Right lobe of liver (tissue), 6 donors: ENCODE results near the gene MYH9. TPM values are rescaled to one million over a fixed set of nuclear protein-coding genes. Genes with fewer than 3 reads are reported as not detected.
A peak's percentile ranks its signal among the peaks of the same experiment; 100 is the strongest.
"Not testable (repeated sequence)": the region's sequence is repeated elsewhere in the genome, so short reads cannot be mapped to it uniquely, and the experiment has no call there.

Experiments used
- ATAC-seq, 4 donors: fragments of 200-7000 bp; cut with Tn5 transposase; one replicate each; pipeline ENCODE4 v1.9.1; 2020; ENCODE audit warnings: mild to moderate bottlenecking in 4 of 4, moderate library complexity in 4 of 4
- DNase-seq, 3 donors: peaks; one replicate each; pipeline ENCODE4 v3.0.0-alpha.2; 2020
- H3K27ac ChIP-seq, 3 donors: fragments of 200-600 bp; one replicate each; pipeline ENCODE4 v1.8.0; 2022
- H3K27me3 ChIP-seq, 2 donors: fragments of 200-600 bp; one replicate each; pipeline ENCODE4 v1.8.0; 2022
- H3K36me3 ChIP-seq, 4 donors: fragments of 200-600 bp; sonication (generic) in 1 of 4; one replicate each; pipeline versions ENCODE4 v1.5.1 to v1.8.0; 2017 to 2022; ENCODE audit warnings: control low read depth in 1 of 4
- H3K4me1 ChIP-seq, 4 donors: fragments of 200-600 bp; sonication (generic) in 1 of 4; one replicate each; pipeline versions ENCODE4 v1.5.1 to v1.8.0; 2017 to 2022; ENCODE audit warnings: control low read depth in 1 of 4
- H3K4me3 ChIP-seq, 3 donors: fragments of 200-600 bp; one replicate each; pipeline ENCODE4 v1.8.0; 2022
- H3K9me3 ChIP-seq, 4 donors: fragments of 200-600 bp; sonication (generic) in 1 of 4; one replicate each; pipeline versions ENCODE4 v1.5.1 to v1.8.0; 2017 to 2022; ENCODE audit warnings: control low read depth in 1 of 4
- POLR2A ChIP-seq: fragments of 450-650 bp; IDR thresholded peaks from one replicate; pipeline ENCODE4 v1.6.1; 2017; ENCODE audit warnings: antibody characterized with exemption, mild to moderate bottlenecking
- WGBS: methylation state at CpG from one replicate; pipeline ENCODE4 v1.1.6; 2018; ENCODE audit warnings: low coverage, low lambda C conversion rate; ENCODE audit not compliant: insufficient coverage; ENCODE audit errors: missing lambda C conversion rate; 5-methylcytosine and 5-hydroxymethylcytosine counted together
- intact Hi-C, 2 donors: fragments of 100-400 bp; cut with DNase I; formaldehyde crosslinking; loops; one replicate each; pipeline versions ENCODE4 v1.11.2 to v1.14.1; 2022
- total RNA-seq, 6 experiments: library from RNA; depleted of rRNA in 2 of 6; stranded (reverse); fragments of >200 nt in 2 of 6; fragmentation: NEBNext Ultra II Directional in 3 of 6; extraction: Animal tissue kit (Norgen Biotek cat#: 25700) in 3 of 6; gene quantifications; one replicate each; pipeline versions ENCODE4 v1.1.0 to v1.2.4, GENCODE V29; 2016 to 2023
- TF ChIP-seq, protein P1 (sequence below), 4 donors: fragments of 200-600 bp in 3 of 4; fragments of 450-650 bp in 1 of 4; IDR thresholded peaks; one replicate each; pipeline versions ENCODE4 v1.5.1 to v1.8.0; 2016 to 2022; ENCODE audit warnings: antibody characterized with exemption in 4 of 4, mild to moderate bottlenecking in 2 of 4
- donor health status: DM: no; HTN: yes; CAD: no.
- donor health status: DM: no; HTN: no; CAD: no.
- donor health status: DM: no; HTN: no; CAD: no.
- donor health status: DM: no; HTN: yes; CAD: no.
- donor health status: DM: no; HTN: yes; CAD: no.

Gene MYH9
- total RNA-seq, 6 experiments from 2014 or later = 168 to 435 (median 222) TPM

- 77% methylated on average over 5 of the region's 5 CpGs for WGBS
- Histone ChIP-seq H3K27ac (no peak overlapping the region), H3K36me3 (no peaks in the 10 kb centered on the region), H3K4me3 (no peak overlapping the region), H3K27me3 (no peaks in the 10 kb centered on the region), H3K9me3 (no peaks in the 10 kb centered on the region), H3K4me1 (peaks cover 0 to 22% (median 11%) of the 10 kb centered on the region in 4 donors)
- no peak for TF ChIP-seq POLR2A
- intact Hi-C loops = no loop called here
- ATAC-seq (no peak), DNase-seq (no peak)
Observed at GRCh38 chr22:36274531-36274930, 113.2 kb downstream of the MYH9 start.

DNA sequence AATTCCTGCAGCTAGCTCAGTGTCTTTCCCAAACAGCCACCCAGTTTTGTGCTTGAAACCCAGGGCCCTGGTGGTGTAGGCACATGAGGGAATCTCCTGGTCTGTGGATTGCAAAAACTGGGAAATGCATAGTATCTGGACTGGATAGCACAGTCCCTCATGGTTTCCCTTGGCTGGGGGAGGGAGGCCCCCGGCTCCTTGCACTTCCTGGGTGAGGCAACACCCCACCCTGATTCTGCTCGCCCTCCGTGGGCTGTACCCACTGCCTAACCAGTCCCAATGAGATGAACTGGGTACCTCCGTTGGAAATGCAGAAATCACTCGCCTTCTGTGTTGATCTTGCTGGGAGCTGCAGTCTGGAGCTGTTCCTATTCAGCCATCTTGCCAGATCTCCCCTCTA is 115.8 kb downstream of the MYH9 start:
- H3K27ac ChIP-seq, H3K4me3 ChIP-seq, H3K36me3 ChIP-seq, intact Hi-C loops, H3K4me1 ChIP-seq, DNase-seq, ATAC-seq, H3K27me3 ChIP-seq, H3K9me3 ChIP-seq: not testable (repeated sequence)
- 80% methylated on average over 4 of the region's 5 CpGs for WGBS

- H3K27ac ChIP-seq, H3K4me1 ChIP-seq, intact Hi-C loops, H3K36me3 ChIP-seq, H3K9me3 ChIP-seq, H3K4me3 ChIP-seq, ATAC-seq, H3K27me3 ChIP-seq: not testable (repeated sequence)
- no CpG with 5 or more reads among the region's 7 CpGs for whole genome bisulfite sequencing
- DNase-seq = peak in 1 of 3 donors; percentile 23
Observed at GRCh38 chr22:36271231-36271630, 116.5 kb downstream of the MYH9 start.

GRCh38 chr22:36267896-36268485 is 119.8 kb downstream of the MYH9 start:
- H3K4me1 ChIP-seq = peaks cover 0 to 18% (median 3%) of the 10 kb centered on the region in 4 donors
- TF ChIP-seq, protein P1, sequence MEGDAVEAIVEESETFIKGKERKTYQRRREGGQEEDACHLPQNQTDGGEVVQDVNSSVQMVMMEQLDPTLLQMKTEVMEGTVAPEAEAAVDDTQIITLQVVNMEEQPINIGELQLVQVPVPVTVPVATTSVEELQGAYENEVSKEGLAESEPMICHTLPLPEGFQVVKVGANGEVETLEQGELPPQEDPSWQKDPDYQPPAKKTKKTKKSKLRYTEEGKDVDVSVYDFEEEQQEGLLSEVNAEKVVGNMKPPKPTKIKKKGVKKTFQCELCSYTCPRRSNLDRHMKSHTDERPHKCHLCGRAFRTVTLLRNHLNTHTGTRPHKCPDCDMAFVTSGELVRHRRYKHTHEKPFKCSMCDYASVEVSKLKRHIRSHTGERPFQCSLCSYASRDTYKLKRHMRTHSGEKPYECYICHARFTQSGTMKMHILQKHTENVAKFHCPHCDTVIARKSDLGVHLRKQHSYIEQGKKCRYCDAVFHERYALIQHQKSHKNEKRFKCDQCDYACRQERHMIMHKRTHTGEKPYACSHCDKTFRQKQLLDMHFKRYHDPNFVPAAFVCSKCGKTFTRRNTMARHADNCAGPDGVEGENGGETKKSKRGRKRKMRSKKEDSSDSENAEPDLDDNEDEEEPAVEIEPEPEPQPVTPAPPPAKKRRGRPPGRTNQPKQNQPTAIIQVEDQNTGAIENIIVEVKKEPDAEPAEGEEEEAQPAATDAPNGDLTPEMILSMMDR (IDR thresholded peaks at IDR 0.05) = no peak
- TF ChIP-seq POLR2A = no peak
- intact Hi-C loops = no loop called here
- no peak for ATAC-seq
- 94% methylated on average over 3 of the region's 11 CpGs for WGBS
- peak in 1 of 3 donors; percentile 25 for DNase-seq
- H3K36me3 ChIP-seq = peaks cover 0 to 15% (median 8%) of the 10 kb centered on the region in 4 donors
- no peak overlapping the region for H3K27ac ChIP-seq
- H3K4me3 ChIP-seq = no peak overlapping the region
- no peaks in the 10 kb centered on the region for H3K9me3 ChIP-seq
- H3K27me3 ChIP-seq = no peaks in the 10 kb centered on the region

GRCh38 chr22:36267058-36267457 is 120.7 kb downstream of the MYH9 start:
- no peak for ATAC-seq
- Histone ChIP-seq H3K9me3 (no peaks in the 10 kb centered on the region), H3K36me3 (peaks cover 0 to 16% (median 9%) of the 10 kb centered on the region in 4 donors), H3K4me3 (no peak overlapping the region), H3K27ac (no peak overlapping the region), H3K27me3 (no peaks in the 10 kb centered on the region), H3K4me1 (peaks cover 0 to 27% (median 8%) of the 10 kb centered on the region in 4 donors)
- TF ChIP-seq, protein P1 (IDR thresholded peaks at IDR 0.05) = no peak
- no peak for TF ChIP-seq POLR2A
- DNase-seq = peak in 1 of 3 donors; percentile 41
- intact Hi-C loops = no loop called here
- WGBS = 100% methylated on average over 1 of the region's 4 CpGs

DNA sequence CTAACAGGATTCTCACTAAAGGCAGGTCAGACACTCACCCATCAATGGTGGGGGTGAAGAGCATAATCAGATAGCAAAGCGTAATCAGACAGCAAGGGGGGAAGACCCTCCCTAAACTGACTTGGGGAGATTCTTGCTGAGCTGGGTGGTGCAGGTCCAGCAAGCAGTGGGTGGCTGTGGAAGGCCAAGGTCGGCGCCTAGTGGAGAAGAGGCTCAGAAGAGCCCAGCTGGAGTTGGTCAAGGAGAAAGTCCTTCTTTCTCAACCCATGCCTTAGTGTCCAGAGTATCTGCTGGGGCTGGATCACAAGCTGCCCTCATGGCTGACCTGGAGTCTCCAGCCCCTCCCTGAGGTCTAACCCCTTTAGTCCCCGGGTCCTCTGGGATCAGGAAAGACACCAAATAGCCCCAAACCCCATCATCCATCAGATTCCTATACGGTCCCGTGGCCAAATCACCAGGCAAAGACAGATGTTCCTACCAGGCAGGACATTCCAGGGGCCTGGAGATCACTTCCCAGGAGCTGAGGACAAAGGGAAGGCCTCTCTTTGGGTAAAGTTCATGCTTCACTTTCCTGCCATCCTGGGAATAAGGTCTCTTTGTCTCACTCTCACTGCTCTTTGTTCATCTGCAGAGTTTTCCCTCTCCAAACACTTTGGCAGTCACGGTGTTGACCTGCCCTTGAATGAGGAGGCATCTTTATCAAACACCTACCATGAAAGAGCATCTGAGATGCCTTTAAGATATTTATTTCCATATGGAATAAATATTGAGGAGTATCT is 123.7 kb downstream of the MYH9 start:
- intact Hi-C loops, H3K27me3 ChIP-seq, H3K9me3 ChIP-seq, H3K4me3 ChIP-seq: not testable (repeated sequence)
- DNase-seq (peak in 1 of 3 donors; percentile 43), ATAC-seq (peak in 3 of 4 donors; percentile 2 to 35 (median 3))
- H3K27ac ChIP-seq = peak overlapping the region in 2 of 3 donors; percentile 62 to 78
- peaks cover 0 to 24% (median 12%) of the 10 kb centered on the region in 4 donors for H3K36me3 ChIP-seq
- WGBS = 46% methylated on average over 6 of the region's 7 CpGs
- H3K4me1 ChIP-seq = peaks cover under 1 to 34% (median 18%) of the 10 kb centered on the region in 4 donors

DNA sequence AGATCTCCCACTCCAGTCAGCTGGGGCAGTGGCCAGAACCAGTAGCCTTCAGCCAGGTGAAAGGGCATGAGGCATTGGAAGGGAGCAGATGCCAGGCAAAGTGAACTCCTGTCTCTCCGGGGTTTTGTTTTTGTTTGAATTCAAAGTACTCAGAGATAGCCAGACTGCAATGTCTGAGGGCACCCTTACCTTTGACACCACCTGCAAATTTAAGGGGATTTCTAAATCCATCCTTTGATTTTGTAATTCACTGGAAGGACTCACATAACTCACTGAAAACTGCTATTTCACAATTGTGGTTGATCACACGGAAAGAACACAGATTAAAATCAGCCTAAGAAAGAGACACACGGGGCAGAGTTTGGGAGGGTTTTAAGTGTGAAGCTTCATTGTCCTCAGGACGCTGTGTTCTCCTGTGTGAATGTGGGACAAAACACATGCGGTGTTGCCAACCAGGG is 124.5 kb downstream of the MYH9 start:
- DNase-seq (peak in 2 of 3 donors; percentile 81 to 86), ATAC-seq (peak; percentile 71 to 92 (median 90))
- Histone ChIP-seq H3K4me1 (peaks cover 3 to 34% (median 19%) of the 10 kb centered on the region in 4 donors), H3K36me3 (peaks cover 0 to 24% (median 12%) of the 10 kb centered on the region in 4 donors), H3K27ac (peak overlapping the region in 2 of 3 donors; percentile 62 to 78)
- H3K27me3 ChIP-seq, H3K9me3 ChIP-seq, intact Hi-C loops, H3K4me3 ChIP-seq: not testable (repeated sequence)
- WGBS = 20% methylated on average over 5 of the region's 5 CpGs

DNA sequence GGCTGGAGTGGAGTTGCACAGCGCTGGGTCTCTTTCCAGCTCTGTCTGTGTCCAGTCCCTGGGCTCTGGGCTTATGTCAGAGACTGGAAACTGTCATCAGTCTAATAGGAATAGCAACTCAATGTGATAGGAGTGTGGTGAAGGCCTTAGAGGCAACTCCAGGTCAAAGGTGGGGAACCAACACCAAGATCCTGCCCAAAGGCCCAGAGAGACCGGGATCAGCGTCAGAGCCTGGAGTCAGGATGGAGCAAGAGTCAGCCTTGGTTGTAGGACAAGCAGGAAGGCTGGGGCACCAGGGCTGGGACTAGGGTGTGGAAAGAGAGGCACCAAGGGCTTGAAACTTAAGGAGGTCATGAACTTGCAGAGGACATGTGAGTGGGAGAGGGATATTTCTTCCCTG is 125.5 kb downstream of the MYH9 start:
- Histone ChIP-seq H3K27ac (peak overlapping the region in 2 of 3 donors; percentile 16 to 26), H3K36me3 (peaks cover 0 to 24% (median 12%) of the 10 kb centered on the region in 4 donors), H3K4me1 (peaks cover 3 to 34% (median 19%) of the 10 kb centered on the region in 4 donors)
- DNase-seq = peak in 1 of 3 donors; percentile 44
- H3K9me3 ChIP-seq, H3K4me3 ChIP-seq, ATAC-seq, H3K27me3 ChIP-seq, intact Hi-C loops: not testable (repeated sequence)
- 80% methylated on average over 2 of the region's 3 CpGs for WGBS

DNA sequence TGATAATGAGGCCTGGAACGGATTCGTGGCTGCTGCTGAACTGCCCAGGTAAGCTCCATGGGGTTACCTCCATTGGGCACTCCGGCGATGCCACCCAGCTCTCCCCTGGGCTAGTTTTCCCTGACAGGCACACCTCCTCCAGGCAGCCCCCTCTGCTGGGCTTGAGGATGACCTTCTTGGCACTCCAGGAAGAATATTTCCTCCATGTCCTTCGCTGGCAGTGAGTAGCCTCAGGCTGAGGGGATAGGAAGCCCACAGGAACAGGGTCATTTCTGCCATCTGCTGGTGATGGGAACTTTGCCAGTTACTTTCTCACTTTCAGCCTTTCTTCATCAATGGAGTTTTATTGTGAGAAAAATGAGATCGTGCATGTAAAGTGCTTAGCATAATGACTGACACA is 126.1 kb downstream of the MYH9 start:
- ATAC-seq, intact Hi-C loops: not testable (repeated sequence)
- peaks cover 0 to 24% (median 13%) of the 10 kb centered on the region in 4 donors for H3K36me3 ChIP-seq

More for the DNA sequence above, 126.1 kb downstream of the MYH9 start:
- not testable (repeated sequence) for H3K4me3 ChIP-seq, H3K27me3 ChIP-seq, H3K9me3 ChIP-seq
- Histone ChIP-seq H3K4me1 (peaks cover 3 to 34% (median 19%) of the 10 kb centered on the region in 4 donors), H3K27ac (peak overlapping the region in 1 of 3 donors; percentile 26)
- DNase-seq = peak in 1 of 3 donors; percentile 42
- 97% methylated on average over 3 of the region's 6 CpGs for WGBS
